CD4-positive, alpha-beta memory T cell (primary cell): ENCODE results near the gene DIP2B. TPM values are rescaled to one million over a fixed set of nuclear protein-coding genes. Genes with fewer than 3 reads are reported as not detected.

Experiments used
- CTCF ChIA-PET: fragments of 350-600 bp; sonication (Branson Sonifier 250); formaldehyde crosslinking; loops from one replicate; lab custom pipeline; 2021; ENCODE audit warnings: inconsistent platforms; ENCODE audit not compliant: partially characterized antibody; lab: Charles Lee
- POLR2A ChIA-PET: fragments of 350-600 bp; sonication (Branson Sonifier 250); formaldehyde crosslinking; loops from one replicate; lab custom pipeline; 2021; ENCODE audit not compliant: partially characterized antibody; lab: Charles Lee
- DNase-seq, 5 donors: peaks; one replicate each; pipeline versions ENCODE4 v3.0.0 to v3.0.0-alpha.2; 2020 to 2022; ENCODE audit warnings: mixed read lengths in 1 of 5
- H3K27ac ChIP-seq: one replicate; pipeline ENCODE4 v1.7.0; 2013; ENCODE audit warnings: low read depth, low read length
- H3K27me3 ChIP-seq: 2 replicates; pipeline ENCODE4 v1.7.0; 2013; ENCODE audit warnings: mild to moderate bottlenecking, low read length, moderate library complexity; ENCODE audit not compliant: insufficient read depth
- H3K36me3 ChIP-seq: 2 replicates; pipeline ENCODE4 v1.7.0; 2013; ENCODE audit warnings: mild to moderate bottlenecking, low read length, moderate library complexity; ENCODE audit not compliant: insufficient read depth
- H3K4me1 ChIP-seq: 2 replicates; pipeline ENCODE4 v1.7.0; 2013; ENCODE audit warnings: mild to moderate bottlenecking, low read length, moderate library complexity; ENCODE audit not compliant: insufficient read depth
- H3K4me3 ChIP-seq, 2 donors: one replicate each; pipeline ENCODE4 v1.7.0; 2013; ENCODE audit warnings: low read length in 2 of 2, mild to moderate bottlenecking in 1 of 2
- H3K9me3 ChIP-seq, 2 donors: one replicate each; pipeline ENCODE4 v1.7.0; 2013; ENCODE audit warnings: low read length in 2 of 2, control low read depth in 1 of 2; ENCODE audit not compliant: control insufficient read depth in 1 of 2
- H3K27ac Mint-ChIP-seq, 7 donors: one replicate each; pipeline ENCODE4 v1.8.0; 2020 to 2021; ENCODE audit warnings: mixed read lengths in 7 of 7, mild to moderate bottlenecking in 6 of 7, inconsistent platforms in 3 of 7, moderate library complexity in 3 of 7
- H3K27me3 Mint-ChIP-seq, 2 donors: one replicate each; pipeline ENCODE4 v1.8.0; 2020 to 2021; ENCODE audit warnings: mixed read lengths in 2 of 2
- H3K36me3 Mint-ChIP-seq, 2 donors: one replicate each; pipeline ENCODE4 v1.8.0; 2020 to 2021; ENCODE audit warnings: mixed read lengths in 2 of 2, inconsistent platforms in 1 of 2, mild to moderate bottlenecking in 1 of 2
- H3K4me1 Mint-ChIP-seq, 4 donors: one replicate each; pipeline ENCODE4 v1.8.0; 2020 to 2021; ENCODE audit warnings: mixed read lengths in 4 of 4, mild to moderate bottlenecking in 1 of 4
- H3K4me3 Mint-ChIP-seq, 8 donors: one replicate each; pipeline ENCODE4 v1.8.0; 2020 to 2021; ENCODE audit warnings: mixed read lengths in 8 of 8, mild to moderate bottlenecking in 7 of 8, moderate library complexity in 6 of 8, inconsistent platforms in 3 of 8
- H3K9me3 Mint-ChIP-seq, 8 donors: one replicate each; pipeline ENCODE4 v1.8.0; 2020 to 2021; ENCODE audit warnings: mixed read lengths in 8 of 8, mild to moderate bottlenecking in 5 of 8, inconsistent platforms in 3 of 8, moderate library complexity in 1 of 8
- intact Hi-C: fragments of 100-400 bp; cut with micrococcal nuclease; formaldehyde crosslinking; loops from one replicate; pipeline ENCODE4 v1.15.1; 2023
- polyA plus RNA-seq, 2 donors: library from polyadenylated mRNA; unstranded; fragments of 300-500 nt; fragmentation: Illumina TruSeq; gene quantifications; one replicate each; pipeline ENCODE4 v1.2.3, GENCODE V29; 2021
- total RNA-seq, 2 experiments: library from RNA; stranded (reverse); gene quantifications; one replicate each; pipeline ENCODE4 v1.2.3, GENCODE V29; 2021

The DIP2B gene
- total and polyA plus RNA-seq, 4 experiments from 2014 or later: 3.8 to 29.1 (median 20.0) TPM

DNA sequence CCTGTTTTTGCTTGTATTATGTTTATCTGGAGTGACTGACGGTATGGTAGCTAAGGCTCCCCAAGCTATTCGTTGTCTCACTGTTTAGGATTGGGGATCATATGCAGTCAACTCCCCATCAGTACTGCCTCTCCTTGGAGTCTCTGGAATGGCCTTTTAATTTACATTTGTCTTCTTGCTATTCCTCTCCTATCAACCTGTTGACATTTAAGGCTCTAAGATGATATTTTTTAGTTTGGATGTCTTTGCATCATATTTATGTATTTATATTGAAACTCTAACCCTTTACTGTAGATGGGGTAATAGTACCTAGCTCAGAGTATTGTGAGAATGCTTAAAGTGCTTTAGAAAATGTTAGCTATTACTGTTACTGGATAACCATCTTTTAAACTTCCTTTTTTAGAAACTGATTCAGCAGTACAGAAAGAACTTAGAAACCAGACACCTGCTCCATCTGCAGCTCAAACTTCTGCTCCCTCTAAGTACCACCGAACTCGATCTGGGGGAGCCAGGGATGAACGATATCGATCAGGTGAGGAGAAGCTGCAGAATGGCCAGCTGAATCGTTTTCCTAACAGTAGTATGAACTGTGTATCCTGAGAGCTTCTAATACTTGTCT is 135.6 kb downstream of the DIP2B start:
- Mint-ChIP-seq H3K9me3 (no peaks in the 10 kb centered on the region), H3K4me3 (no peak overlapping the region), H3K4me1 (peaks cover 9 to 16% (median 13%) of the 10 kb centered on the region in 4 donors), H3K27ac (no peak overlapping the region), H3K36me3 (peaks cover 18 to 23% of the 10 kb centered on the region in 2 donors), H3K27me3 (no peaks in the 10 kb centered on the region)
- CTCF ChIA-PET: interaction anchor here (0.6 to 7.9 kb wide), 3 partner anchors 126 to 428 kb away, joined by 3 to 197 read pairs (median 3); partner anchors contain the start of gene DIP2B
- Histone ChIP-seq H3K9me3 (no peaks in the 10 kb centered on the region), H3K4me3 (no peak overlapping the region), H3K27ac (no peak overlapping the region), H3K27me3 (no peaks in the 10 kb centered on the region), H3K36me3 (no peaks in the 10 kb centered on the region), H3K4me1 (peaks cover 8% of the 10 kb centered on the region)
- POLR2A ChIA-PET: interaction anchor here (1.1 kb wide), 1 partner anchor 136 kb away, joined by 4 read pairs; the partner anchor contains the start of gene DIP2B
- intact Hi-C loops: no loop called here
- DNase-seq: no peak

DNA sequence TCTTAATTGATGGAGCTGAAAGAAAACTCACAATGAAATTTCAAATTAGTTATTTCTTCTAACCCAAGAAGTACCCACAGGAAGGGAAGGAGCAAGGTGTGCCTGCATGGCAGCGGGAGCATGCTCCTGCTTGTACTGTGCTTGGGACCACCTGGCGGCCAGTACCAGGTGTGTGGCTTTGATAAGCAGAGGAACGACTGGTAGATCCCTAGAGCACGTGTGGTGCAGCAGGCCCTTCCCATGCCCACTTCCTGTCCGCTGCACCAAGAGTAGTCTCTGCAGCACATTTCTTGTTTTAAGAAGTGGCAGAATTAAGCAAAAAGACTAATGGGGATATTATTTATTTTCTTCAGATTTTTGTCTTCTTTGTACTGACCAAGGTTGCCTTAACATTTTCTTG is 136.8 kb downstream of the DIP2B start:
- DNase-seq: no peak
- peaks cover 18 to 23% of the 10 kb centered on the region in 2 donors for H3K36me3 Mint-ChIP-seq
- H3K9me3 Mint-ChIP-seq: no peaks in the 10 kb centered on the region
- H3K4me1 ChIP-seq: peaks cover 8% of the 10 kb centered on the region
- H3K9me3 ChIP-seq: no peaks in the 10 kb centered on the region
- peaks cover 8 to 15% (median 10%) of the 10 kb centered on the region in 4 donors for H3K4me1 Mint-ChIP-seq
- no peaks in the 10 kb centered on the region for H3K27me3 Mint-ChIP-seq
- no peaks in the 10 kb centered on the region for H3K27me3 ChIP-seq
- intact Hi-C loops: no loop called here
- CTCF ChIA-PET: interaction anchor here (7.9 kb wide), 1 partner anchor 136 kb away, joined by 197 read pairs; the partner anchor contains the start of gene DIP2B
- peak overlapping the region in 2 of 7 donors; percentile 26 to 38 for H3K27ac Mint-ChIP-seq
- no peak overlapping the region for H3K27ac ChIP-seq
- H3K36me3 ChIP-seq: no peaks in the 10 kb centered on the region
- POLR2A ChIA-PET: interaction anchor here (1.1 kb wide), 1 partner anchor 137 kb away, joined by 4 read pairs; the partner anchor contains the start of gene DIP2B
- no peak overlapping the region for H3K4me3 Mint-ChIP-seq
- no peak overlapping the region for H3K4me3 ChIP-seq

DNA sequence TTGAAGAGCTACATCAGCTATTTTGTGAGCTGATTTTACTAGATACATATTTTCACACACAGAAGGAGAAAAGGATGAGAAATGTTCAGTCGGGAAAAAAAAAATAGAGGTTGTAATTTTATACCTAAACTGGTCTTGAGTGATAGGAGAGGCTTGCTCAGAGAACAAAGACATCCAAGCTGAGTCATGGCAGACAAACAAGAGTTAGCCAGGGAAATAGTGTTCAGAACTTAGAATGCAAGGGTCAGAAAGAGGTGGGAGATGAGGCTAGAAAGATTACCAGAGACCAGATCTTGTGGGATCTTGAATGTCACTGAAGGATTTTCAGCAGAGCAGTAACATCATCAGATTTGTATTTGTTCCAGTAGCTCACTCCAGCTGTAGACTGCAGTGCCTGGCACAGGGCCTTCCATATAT is 137.3 kb downstream of the DIP2B start:
- H3K36me3 Mint-ChIP-seq: peaks cover 18 to 23% of the 10 kb centered on the region in 2 donors
- H3K4me1 ChIP-seq: peaks cover 8% of the 10 kb centered on the region
- no peaks in the 10 kb centered on the region for H3K27me3 Mint-ChIP-seq
- H3K36me3 ChIP-seq: no peaks in the 10 kb centered on the region
- DNase-seq: no peak
- intact Hi-C loops: no loop called here
- POLR2A ChIA-PET: interaction anchor here (0.8 kb wide), 1 partner anchor 137 kb away, joined by 4 read pairs; the partner anchor contains the start of gene DIP2B
- H3K4me3 Mint-ChIP-seq: no peak overlapping the region
- peak overlapping the region in 3 of 7 donors; percentile 26 to 41 (median 38) for H3K27ac Mint-ChIP-seq
- H3K4me3 ChIP-seq: no peak overlapping the region
- H3K27me3 ChIP-seq: no peaks in the 10 kb centered on the region
- no peaks in the 10 kb centered on the region for H3K9me3 Mint-ChIP-seq
- H3K27ac ChIP-seq: no peak overlapping the region
- peaks cover 8 to 15% (median 11%) of the 10 kb centered on the region in 4 donors for H3K4me1 Mint-ChIP-seq
- no peaks in the 10 kb centered on the region for H3K9me3 ChIP-seq
- CTCF ChIA-PET: interaction anchor here (7.9 kb wide), 1 partner anchor 137 kb away, joined by 197 read pairs; the partner anchor contains the start of gene DIP2B

DNA sequence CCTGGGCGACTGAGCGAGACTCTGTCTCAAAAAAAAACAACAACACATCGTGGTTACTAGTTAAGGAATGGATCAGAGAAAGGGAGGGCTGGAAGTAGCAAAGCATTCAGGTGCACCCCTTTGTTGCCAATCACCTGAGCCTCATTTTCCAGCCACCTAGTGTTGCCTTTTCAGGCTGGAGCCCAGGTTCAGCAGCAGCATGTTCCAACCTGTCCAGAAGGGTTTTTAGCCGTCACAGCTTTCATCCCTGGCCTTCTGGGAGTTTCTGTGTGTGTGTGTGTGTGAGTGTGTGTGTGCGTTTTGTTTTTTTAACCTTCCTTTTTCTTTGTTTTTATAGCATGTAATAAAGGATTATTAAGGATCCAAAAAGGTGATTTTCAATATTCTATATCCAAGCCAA is 138.0 kb downstream of the DIP2B start:
- no peak overlapping the region for H3K4me3 ChIP-seq
- H3K4me1 Mint-ChIP-seq: peaks cover 2 to 8% (median 5%) of the 10 kb centered on the region in 4 donors
- ChIA-PET CTCF (interaction anchor here (7.9 kb wide), 1 partner anchor 137 kb away, joined by 197 read pairs; the partner anchor contains the start of gene DIP2B), POLR2A (interaction anchor here (0.8 kb wide), 1 partner anchor 138 kb away, joined by 4 read pairs; the partner anchor contains the start of gene DIP2B)
- no peaks in the 10 kb centered on the region for H3K27me3 ChIP-seq
- no peak for DNase-seq
- intact Hi-C loops: no loop called here
- no peaks in the 10 kb centered on the region for H3K36me3 ChIP-seq
- no peaks in the 10 kb centered on the region for H3K9me3 Mint-ChIP-seq
- peaks cover 4% of the 10 kb centered on the region for H3K4me1 ChIP-seq
- peaks cover 18 to 25% of the 10 kb centered on the region in 2 donors for H3K36me3 Mint-ChIP-seq
- no peaks in the 10 kb centered on the region for H3K9me3 ChIP-seq
- H3K27ac ChIP-seq: no peak overlapping the region
- H3K27ac Mint-ChIP-seq: no peak overlapping the region
- no peaks in the 10 kb centered on the region for H3K27me3 Mint-ChIP-seq
- no peak overlapping the region for H3K4me3 Mint-ChIP-seq

DNA sequence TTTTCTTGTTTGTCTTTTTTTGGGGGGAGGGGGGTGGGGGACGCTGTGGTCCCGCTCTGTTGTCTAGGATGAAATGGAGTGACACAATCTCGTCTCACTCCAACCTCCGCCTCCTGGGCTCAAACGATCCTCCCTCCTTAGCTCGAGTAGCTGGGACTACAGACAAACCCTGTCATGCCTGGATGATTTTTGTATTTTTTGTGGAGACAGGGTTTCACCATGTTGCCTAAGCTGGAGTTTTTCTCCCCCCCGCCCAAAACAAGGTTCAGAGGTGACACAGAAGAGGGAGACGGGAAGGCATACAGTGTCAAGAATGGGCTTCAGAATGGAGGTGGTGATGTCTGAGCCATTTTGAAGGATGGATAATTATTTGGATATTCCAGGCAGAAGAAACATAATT is 142.2 kb downstream of the DIP2B start:
- Mint-ChIP-seq H3K4me3 (no peak overlapping the region), H3K4me1 (peaks cover 0 to 10% (median 8%) of the 10 kb centered on the region in 4 donors), H3K9me3 (no peaks in the 10 kb centered on the region), H3K27me3 (no peaks in the 10 kb centered on the region), H3K36me3 (peaks cover 10 to 13% of the 10 kb centered on the region in 2 donors), H3K27ac (no peak overlapping the region)
- Histone ChIP-seq H3K9me3 (no peaks in the 10 kb centered on the region), H3K4me1 (no peaks in the 10 kb centered on the region), H3K36me3 (no peaks in the 10 kb centered on the region), H3K27me3 (no peaks in the 10 kb centered on the region), H3K4me3 (no peak overlapping the region), H3K27ac (no peak overlapping the region)
- ChIA-PET CTCF (no interaction called here), POLR2A (no interaction called here)
- no peak for DNase-seq
- intact Hi-C loops: no loop called here

DNA sequence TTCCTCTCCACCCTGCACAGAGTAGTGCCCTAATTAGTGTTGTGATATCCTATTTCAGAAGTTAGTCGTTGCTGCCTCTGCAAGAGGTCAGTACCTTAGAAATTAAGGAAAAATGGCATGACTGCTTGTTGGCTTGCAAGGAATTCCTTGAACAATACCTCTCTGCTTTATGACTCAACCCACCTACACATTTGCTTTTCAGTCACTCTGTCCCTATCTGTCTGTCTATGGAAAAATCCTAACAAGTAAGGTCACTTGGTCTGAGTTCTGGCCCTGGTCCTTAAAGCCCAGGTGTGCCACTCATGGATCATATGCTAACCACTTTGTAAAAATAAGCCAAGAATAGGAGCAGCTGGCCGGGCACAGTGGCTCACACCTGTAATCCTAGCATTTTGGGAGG is 142.7 kb downstream of the DIP2B start:
- H3K4me3 Mint-ChIP-seq: no peak overlapping the region
- H3K4me1 Mint-ChIP-seq: peaks cover 0 to 10% (median 7%) of the 10 kb centered on the region in 4 donors
- no peaks in the 10 kb centered on the region for H3K9me3 Mint-ChIP-seq
- ChIA-PET CTCF (no interaction called here), POLR2A (no interaction called here)
- Histone ChIP-seq H3K9me3 (no peaks in the 10 kb centered on the region), H3K4me1 (no peaks in the 10 kb centered on the region), H3K36me3 (no peaks in the 10 kb centered on the region), H3K4me3 (no peak overlapping the region), H3K27me3 (no peaks in the 10 kb centered on the region), H3K27ac (no peak overlapping the region)
- no peak for DNase-seq
- intact Hi-C loops: no loop called here
- H3K36me3 Mint-ChIP-seq: peaks cover 8 to 11% of the 10 kb centered on the region in 2 donors
- H3K27me3 Mint-ChIP-seq: no peaks in the 10 kb centered on the region
- no peak overlapping the region for H3K27ac Mint-ChIP-seq

- Mint-ChIP-seq H3K4me1 (peaks cover 5 to 19% (median 8%) of the 10 kb centered on the region in 4 donors), H3K9me3 (no peaks in the 10 kb centered on the region), H3K4me3 (no peak overlapping the region), H3K36me3 (peaks cover 4 to 6% of the 10 kb centered on the region in 2 donors), H3K27ac (peak overlapping the region in 1 of 7 donors; percentile 5), H3K27me3 (no peaks in the 10 kb centered on the region)
- H3K9me3 ChIP-seq: no peaks in the 10 kb centered on the region
- DNase-seq: no peak
- H3K27me3 ChIP-seq: no peaks in the 10 kb centered on the region
- CTCF ChIA-PET: no interaction called here
- intact Hi-C loops: no loop called here
- no peak overlapping the region for H3K27ac ChIP-seq
- H3K4me3 ChIP-seq: no peak overlapping the region
- no peaks in the 10 kb centered on the region for H3K36me3 ChIP-seq
- POLR2A ChIA-PET: no interaction called here
- H3K4me1 ChIP-seq: peaks cover 3% of the 10 kb centered on the region
These were observed 145.5 kb downstream of the DIP2B start for GRCh38 chr12:50650285-50650684.
